GM19238 (cell line): ENCODE data around the gene TSPAN14.
"Not testable (repeated sequence)": the region's sequence is repeated elsewhere in the genome, so short reads cannot be mapped to it uniquely, and the experiment has no call there.

Source experiments
- DNase-seq: peaks from one replicate; pipeline ENCODE4 v3.0.0; 2011; ENCODE audit warnings: low spot score; ENCODE audit not compliant: insufficient read length

TSPAN14 gene

DNA sequence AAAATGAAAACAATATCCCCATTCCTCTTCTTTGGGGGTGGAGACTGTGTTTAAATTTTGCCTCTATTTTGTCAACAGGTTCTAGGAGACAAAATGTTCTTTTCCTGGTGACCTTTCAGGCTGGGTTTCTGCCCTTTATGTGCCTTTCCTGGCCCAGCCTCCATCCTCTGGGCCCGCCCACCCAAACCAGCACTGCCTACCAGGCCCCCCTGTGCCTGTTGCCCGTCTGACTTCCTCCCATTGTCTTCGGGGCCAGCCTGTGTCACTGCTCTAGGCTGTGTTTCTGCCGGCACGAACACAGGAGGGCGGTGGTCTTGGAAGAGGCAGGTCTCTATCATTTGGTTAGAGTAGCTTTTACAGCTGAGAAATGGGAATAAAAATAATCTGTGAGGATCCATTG is 13.9 kb downstream of the TSPAN14 start:
- DNase-seq: no peak

DNA sequence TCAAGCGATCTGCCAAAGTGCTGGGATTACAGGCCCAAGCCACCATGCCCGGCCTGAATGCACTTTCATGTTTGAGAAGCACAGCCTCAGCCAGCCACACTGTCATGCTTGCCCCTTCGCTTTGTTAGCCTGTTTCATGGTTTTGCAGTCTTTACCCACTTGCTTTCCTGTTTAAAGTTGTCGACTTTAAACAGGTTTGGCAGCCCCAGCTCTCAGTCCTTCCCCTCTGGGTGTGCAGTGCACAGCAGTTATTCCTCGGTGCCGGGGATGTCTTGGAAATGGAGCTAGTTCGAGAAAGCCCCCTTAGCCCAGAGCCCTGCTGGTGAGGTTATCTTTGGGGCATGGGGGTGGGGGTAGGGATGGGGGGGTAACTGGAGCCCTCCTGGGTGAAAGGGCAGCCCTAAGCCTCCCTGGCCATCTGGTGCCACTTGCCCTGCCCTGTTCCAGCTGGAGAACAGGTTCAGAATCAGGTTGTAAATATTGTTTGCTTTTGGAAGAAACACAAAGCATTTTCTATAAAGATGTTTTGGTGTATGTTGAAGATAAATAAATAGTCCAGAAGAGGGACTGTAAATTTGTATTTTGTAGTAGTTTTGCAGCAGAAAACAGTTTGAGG is 14.8 kb downstream of the TSPAN14 start:
- no peak for DNase-seq

DNA sequence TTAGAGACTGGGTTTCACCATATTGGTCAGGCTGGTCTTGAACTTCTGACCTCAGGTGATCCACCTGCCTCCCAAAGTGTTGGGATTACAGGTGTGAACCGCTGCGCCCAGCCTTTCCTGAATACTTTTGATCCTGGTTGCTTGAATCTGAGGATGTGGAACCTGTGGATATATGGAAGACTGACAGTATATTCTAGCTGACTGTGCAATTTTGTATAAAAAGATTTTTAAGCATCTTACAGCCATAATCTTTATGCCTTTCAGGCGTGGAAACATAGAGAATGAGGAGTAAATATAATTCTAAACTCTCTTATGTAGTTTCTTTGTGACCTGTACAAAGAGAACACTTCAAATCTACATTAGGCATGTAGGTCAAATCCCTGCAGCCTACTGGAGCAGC is 16.2 kb downstream of the TSPAN14 start:
- DNase-seq: no peak

DNA sequence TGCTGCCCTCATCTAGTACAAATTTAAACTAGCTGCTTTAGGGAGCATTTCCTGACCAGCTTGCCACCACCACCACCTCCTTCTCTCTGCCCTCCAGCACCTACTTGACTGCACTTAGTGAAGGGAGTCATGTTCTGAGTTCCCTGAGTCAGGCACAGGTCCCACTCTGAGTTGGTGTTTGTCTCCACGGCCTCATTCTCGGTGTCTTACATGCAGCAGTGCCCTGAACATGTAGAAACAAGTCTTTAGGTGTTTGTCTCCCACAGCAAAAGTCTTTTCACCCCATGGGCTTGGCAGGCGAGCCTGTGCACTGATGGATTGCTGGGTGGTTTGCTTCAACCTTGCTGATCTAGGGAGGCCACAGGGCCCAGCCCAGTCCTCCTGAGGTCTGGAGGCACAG is 16.9 kb downstream of the TSPAN14 start:
- no peak for DNase-seq

DNA sequence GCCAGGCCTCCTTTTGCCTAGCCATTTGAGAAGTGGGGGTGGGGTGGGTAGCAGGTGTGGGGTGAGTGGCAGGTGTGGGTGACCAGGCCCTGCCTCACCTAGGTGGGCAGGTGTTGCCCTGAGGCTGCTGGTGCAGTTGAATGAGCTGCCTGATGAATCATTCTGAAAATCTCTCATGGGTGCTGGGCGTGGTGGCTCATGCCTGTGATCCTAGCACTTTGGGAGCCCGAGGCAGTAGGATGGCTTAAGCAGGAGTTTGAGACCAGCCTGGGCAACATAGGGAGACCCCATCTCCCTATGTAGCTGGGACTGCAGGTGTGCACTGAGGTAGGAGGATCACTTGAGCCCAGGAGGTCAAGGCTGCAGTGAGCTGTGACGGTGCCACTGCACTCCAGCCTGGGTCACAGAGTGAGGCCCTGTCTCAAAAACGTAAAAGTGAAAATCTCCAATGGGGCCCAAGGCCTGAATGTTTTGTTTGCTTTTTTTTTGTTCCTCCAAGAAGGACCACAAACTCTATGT is 17.7 kb downstream of the TSPAN14 start:
- DNase-seq: no peak

DNA sequence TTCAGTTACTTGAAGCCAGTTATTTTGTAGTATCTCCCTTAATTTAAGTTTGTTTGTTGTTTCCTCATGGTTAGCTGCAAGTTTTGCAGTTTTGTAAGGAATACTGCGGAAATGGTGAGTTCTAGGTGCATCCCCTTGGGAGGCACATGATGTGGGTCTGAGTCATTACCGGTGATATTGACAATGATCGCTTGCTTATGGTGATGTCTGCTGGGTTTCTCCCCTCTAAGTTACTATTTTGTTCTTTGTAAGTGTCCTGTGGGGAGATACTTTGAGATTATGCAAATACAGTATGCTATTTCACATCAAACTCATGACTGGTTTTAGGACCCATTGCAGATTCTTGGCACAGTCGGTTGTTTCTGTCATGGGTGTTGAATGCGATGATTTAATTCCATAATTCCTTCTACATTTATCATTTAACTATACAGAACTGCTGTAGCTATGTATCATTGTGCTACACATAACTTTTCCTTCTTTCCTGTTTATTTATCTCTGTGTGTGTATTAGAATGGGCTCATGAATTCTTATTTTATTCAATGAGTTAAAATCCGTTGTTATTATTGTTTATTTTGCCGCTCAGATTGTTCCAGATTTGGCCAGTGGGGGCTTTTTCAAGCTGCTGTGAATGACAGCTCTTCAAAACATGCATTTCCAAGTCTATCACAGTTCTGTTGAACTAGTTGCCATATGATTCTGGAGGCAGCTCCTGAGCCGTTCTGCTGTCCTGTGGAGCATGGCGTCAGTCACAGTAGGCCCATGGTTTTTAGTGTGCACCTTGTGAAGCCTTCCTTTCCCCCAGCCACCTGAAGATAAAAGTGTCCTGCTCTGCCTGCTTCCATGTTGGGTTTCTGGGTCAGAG is 18.4 kb downstream of the TSPAN14 start:
- DNase-seq: no peak

DNA sequence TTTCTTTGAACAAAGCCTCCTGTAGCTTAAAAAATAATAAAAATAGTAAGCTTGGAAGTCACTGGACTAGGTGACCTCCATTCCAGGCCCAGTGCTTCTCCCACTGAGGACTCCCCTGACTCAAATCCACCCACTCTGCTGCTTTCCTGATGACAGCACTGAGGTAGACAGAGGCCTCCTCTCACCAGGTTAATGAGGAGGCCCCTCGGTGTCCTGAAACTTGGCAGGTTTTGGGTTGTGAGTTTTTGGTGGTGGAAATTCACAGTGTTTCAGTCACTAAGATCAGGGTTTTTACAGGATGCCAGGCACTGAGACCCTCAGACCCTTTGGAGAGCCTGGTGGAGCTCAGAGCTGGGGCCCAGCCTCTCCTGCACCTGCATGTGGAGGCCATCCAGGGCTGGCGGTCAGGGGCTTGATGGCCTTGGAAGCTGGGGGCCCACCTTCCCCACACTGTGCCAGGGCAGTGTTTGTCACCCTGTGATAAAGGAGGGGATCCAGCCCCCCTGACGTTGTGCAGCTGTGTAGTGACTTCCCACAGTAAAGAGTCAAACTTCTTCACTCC is 19.1 kb downstream of the TSPAN14 start:
- no peak for DNase-seq

DNA sequence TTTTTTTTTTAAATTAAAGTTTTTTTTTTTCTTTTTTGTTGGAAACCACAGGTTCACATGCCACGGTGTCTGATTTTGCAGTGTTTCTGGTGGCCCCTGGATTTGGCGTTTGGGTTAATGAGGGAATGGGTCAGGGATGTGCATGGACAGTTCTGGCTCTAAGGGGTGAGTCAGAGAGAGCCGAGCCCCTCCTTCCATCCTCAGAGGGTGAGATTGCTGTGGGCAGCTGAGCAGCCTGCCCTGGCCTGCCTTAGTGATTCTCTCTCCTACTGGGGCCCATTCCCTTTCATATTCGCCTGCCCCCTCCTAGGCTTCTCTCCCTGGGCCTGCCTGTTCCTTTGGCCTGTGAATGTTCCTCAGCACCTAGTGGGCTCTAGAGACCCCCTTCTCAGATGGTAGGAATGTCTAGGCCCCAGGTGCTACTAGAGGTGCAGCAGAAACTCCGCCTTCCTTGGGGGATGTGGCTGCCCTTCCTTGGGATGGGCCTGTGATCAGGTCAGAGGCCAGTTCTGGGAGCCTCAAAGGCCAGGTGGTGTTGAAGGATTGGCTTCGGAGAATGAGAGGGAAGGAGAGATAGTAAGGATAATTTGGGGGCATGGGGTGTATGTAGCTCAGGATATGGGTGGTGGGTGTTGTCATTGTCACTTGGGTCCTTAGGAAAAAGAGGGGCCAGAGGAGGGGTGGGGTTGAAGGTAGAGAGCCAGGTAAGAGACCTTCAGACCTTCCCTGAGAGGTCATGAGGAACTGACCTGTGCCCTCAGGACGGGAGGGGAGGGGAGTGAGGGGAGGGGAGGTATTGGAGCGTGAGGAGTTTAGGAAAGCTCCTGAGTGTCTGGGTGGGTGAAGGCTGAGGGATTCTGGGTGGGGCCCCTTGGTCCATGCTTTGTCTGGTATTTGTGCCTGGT is 19.8 kb downstream of the TSPAN14 start:
- no peak for DNase-seq

DNA sequence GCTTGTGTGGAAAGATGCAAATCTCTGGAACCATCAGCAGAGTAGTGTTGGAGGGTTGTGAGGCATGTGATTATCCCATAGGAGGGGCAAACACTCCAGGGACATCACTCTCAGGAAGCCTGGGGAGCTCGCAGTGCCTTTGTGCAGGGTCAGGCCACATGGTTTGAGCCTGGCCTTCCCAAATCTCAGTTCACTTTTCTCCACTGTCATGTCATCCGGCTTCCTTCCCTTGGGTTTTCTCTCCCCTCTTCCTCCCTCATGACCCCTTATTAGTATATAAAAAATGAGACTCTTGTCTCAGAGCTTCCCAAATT is 20.4 kb downstream of the TSPAN14 start:
- DNase-seq: no peak

DNA sequence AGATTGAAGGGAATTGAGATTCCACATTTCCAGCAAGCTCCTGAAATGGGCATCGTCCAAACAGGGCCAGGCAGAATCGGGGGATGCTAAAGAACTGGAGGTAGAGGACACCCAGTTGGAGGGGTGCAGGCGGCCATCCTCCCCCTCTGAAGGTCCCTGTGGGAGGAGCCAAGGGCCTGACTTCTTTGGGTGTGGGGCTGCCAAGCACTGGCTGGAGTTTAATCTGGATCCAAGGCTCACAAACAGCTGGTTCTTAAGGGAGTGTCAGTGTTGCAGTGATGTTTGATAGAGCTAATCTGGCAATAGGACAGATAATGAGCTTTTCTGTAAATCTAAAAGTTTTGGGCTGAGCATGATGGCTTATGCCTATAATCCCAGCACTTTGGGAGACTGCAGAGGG is 20.8 kb downstream of the TSPAN14 start:
- DNase-seq: no peak

DNA sequence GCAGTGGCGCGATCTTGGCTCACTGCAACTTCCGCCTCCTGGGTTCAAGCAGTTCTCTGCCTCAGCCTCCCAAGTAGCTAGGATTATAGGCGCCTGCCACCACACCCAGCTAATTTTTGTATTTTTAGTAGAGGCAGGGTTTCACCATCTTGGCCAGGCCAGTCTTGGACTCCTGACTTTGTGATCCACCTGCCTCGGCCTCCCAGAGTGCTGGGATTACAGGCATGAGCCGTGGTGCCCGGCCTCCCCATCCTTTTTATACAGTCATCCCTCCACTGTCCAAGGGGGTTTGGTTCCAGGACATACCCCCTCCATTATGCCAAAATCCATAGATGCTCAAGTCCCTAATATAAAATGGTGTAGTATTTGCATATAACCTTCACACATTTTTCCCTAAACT is 21.5 kb downstream of the TSPAN14 start:
- DNase-seq: not testable (repeated sequence)

DNA sequence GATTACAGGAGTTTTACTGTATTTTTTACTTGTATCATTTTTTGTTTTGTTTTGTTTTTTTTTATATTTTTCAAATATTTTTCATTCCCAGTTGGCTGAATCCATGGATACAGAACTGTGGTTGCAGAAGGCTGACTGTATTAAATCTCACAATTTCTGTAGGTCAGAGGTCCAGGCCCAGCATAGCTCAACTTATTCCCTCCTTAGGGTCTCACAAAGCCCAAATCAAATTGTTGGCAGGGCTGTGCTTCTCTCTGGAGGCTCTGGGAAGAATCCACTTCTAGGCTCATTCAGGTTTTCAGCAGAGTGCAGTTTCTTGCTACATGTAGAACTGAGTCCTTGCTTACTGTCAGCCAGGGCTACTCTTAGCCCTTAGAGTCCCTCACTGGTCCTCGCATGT is 22.6 kb downstream of the TSPAN14 start:
- no peak for DNase-seq

DNA sequence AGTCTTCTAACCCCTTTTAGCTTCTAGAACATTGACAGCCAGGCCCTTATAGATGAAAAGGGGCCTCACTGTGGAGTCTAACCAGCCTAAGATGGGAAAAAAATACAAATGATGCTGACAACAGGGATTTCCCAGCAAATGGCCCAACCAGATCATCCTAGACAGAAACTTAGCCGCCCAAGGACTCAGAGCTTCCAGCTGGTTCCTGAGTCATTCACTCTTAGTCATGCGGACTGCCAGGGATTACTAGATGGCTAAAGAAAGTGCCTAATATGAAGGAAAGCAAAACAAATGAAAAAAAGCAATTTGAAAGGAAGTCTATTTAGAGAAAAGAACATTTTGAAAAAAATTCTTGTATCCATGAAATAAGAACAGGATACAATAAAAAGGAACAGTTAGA is 23.7 kb downstream of the TSPAN14 start:
- DNase-seq: no peak

DNA sequence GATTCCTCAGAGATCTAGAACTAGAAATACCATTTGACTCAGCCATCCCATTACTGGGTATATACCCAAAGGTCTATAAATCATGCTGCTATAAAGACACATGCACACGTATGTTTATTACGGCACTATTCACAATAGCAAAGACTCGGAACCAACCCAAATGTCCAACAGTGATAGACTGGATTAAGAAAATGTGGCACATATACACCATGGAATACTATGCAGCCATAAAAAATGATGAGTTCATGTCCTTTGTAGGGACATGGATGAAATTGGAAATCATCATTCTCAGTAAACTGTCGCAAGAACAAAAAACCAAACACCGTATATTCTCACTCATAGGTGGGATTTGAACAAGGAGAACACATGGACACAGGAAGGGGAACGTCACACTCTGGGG is 26.3 kb downstream of the TSPAN14 start:
- not testable (repeated sequence) for DNase-seq

DNA sequence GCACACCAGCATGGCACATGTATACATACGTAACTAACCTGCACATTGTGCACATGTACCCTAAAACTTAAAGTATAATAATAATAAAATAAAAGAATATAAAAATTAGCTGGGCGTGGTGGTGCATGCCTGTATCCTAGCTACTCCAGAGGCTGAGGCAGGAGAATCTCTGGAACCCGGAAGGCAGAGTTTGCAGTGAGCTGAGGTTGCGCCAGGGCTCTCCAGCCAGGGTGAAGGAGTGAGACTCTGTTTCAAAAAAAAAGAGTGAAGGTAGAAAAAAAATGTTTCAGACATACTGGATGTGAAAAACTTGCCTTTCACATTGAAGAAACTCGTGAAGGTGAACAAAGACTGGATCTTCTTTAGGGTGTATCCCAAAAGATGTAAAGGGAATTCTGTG is 26.7 kb downstream of the TSPAN14 start:
- DNase-seq: no peak

DNA sequence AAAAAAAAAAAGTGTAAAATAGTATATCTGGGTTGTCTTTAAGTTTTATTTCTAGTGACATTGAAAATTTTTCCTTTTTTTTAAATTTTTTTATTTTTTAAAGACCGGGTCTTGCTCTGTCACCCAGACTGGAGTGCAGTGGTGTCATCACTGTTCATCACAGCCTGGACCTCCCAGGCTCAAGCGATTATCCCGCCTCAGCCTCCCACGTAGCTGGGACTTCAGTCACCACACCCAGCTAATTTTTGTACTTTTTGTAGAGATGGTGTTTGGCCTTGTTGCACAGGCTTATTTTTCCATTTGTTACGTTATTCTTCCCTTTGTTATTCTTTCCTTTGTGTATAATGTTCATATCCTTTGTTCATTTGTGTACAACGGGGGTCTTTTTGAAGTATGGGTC is 30.1 kb downstream of the TSPAN14 start:
- DNase-seq: no peak

DNA sequence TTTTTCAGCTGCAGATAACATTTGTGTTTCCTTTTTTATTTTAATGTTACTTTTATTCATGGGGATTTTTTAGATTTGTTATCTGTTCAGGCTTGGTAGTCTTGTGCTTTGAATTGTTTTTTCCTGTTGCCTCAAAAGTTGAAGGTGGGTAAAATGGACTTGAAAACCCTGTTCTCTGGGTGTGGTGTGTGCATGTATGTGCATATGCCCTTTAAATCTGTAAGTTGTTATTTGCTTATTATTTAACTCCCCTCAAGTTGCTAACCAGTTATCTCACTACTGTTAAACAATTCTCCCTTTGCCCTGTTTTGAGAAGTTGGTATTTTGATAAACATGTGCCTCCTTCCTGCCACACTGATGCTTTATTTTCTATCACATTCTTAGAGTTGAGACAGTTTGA is 30.6 kb downstream of the TSPAN14 start:
- no peak for DNase-seq

DNA sequence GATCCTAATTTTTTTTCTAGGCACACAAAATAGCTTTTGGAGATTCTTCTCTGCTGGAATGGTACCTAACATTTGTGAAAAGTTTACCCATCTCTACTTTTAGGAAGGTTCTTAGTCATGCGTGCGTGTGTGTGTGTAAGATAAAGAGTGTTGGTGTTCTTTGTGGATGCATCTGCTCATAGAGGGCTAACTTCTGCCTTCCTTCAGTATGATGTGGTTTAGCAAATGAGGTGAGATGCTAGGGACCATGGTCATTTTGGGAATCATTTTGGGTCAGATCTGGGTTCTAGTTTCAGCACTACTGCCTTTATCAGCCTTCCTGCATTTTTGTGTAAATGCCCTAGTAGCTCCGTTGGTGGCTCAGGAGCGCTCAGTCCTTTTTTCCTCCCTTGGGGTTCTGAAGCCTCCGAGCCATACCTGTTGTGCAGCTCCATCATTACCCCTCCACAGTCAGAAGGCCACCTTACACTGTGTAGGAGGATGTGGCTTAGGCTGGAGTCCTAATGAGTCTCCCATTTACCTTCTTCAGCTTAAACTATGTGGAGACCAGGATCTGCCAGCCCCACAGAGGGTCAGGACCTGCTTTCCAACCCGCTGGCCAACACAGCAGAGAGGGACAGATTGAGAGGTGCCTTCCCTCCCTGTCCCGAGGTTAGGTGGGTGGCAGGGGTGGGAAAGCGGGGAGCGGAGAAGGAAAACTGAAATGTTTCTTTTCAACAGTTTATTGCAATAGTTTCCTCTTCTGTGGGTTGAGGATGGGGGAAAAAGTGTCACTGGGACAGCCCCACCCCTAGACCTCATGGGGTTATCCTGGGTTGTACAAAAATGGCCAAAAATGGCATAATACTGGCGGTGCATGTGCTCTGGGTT is 31.2 kb downstream of the TSPAN14 start:
- DNase-seq: no peak

DNA sequence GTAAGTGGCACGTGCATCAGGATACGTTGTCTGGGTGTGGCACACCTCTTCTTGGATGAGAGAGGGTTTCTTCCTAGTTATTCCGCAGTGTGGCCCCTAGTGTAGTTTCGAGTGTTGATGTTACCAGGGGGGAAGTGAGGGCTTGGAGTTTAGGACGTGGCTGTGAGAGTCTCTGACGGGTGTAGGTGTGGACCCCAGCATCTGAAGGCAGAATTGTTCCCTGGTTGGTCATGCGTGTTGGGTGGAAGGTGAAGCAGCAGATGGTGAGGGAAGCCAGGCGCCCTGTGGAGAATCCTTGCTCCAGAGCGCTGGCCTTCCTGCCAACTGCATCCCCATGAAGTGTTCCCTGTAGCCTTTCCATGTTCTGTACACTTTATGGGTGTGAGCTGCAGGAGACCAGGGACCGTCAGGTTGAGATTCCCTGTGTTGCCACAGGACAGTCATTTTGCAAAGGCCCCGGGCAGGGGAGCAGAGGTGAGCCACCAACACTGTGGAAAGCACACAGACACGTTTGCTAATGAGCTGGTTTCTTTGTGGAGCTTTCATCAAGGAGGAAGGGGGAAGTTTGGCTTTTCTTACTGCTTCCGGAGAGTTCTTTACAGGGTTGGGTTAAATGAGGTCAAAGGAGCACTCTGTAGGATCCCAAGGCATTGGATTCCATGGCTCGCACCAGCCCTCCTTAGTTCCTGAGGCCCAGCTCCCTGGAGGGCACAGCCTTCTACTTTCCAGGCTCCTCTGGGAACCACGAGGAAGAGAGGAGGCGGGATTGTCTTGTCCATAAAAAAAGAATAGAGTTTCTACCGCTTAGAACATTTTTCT is 32.0 kb downstream of the TSPAN14 start:
- DNase-seq: no peak
